Stimulated activated CD8-positive, alpha-beta memory T cell treated with anti-CD3 and anti-CD28 coated beads, Interleukin-7, amount 100 ng/mL, for 48 hours (primary cell): ENCODE results near the gene ZRANB2.

Experiments
- DNase-seq, 2 donors: peaks; one replicate each; pipeline ENCODE4 v3.0.0-alpha.2; 2020; ENCODE audit warnings: low read depth in 1 of 2; ENCODE audit errors: extremely low read depth in 1 of 2

ZRANB2 gene

GRCh38 chr1:71071720-71072119 is 9.1 kb downstream of the ZRANB2 start:
- no peak for DNase-seq

- no peak for DNase-seq
These were observed 12.3 kb downstream of the ZRANB2 start for GRCh38 chr1:71068325-71069240.

- DNase-seq: no peak
These were observed 26.0 kb downstream of the ZRANB2 start for GRCh38 chr1:71054791-71055190.

- no peak for DNase-seq
These were observed 26.5 kb downstream of the ZRANB2 start for GRCh38 chr1:71054281-71054731.

- no peak for DNase-seq
These were observed 27.1 kb downstream of the ZRANB2 start for GRCh38 chr1:71053758-71054157.

- no peak for DNase-seq
These were observed 27.7 kb downstream of the ZRANB2 start for GRCh38 chr1:71053146-71053545.

GRCh38 chr1:71049951-71050598 is 30.8 kb downstream of the ZRANB2 start:
- DNase-seq: no peak

GRCh38 chr1:71047635-71048607 is 32.9 kb downstream of the ZRANB2 start, which contains the start of gene PTGER3:
Gene PTGER3 (minus strand): TSS chr1:71047816. CDS start chr1:71047577, 239 bp downstream.
- DNase-seq: peak in 1 of 2 donors; percentile 18

- DNase-seq: no peak
These were observed 33.8 kb downstream of the ZRANB2 start for GRCh38 chr1:71046891-71047634.

GRCh38 chr1:71045463-71046028 is 35.3 kb downstream of the ZRANB2 start:
- no peak for DNase-seq

- no peak for DNase-seq
These were observed 36.0 kb downstream of the ZRANB2 start for GRCh38 chr1:71044833-71045232.

GRCh38 chr1:71043065-71043464 is 37.8 kb downstream of the ZRANB2 start:
- no peak for DNase-seq

GRCh38 chr1:71041806-71042205 is 39.0 kb downstream of the ZRANB2 start:
- DNase-seq: no peak

- DNase-seq: no peak
These were observed 41.1 kb downstream of the ZRANB2 start for GRCh38 chr1:71039661-71040262.

GRCh38 chr1:71038942-71039341 is 41.9 kb downstream of the ZRANB2 start:
- DNase-seq: no peak

GRCh38 chr1:71037829-71038620 is 42.8 kb downstream of the ZRANB2 start:
- DNase-seq: no peak

- no peak for DNase-seq
These were observed 43.8 kb downstream of the ZRANB2 start for GRCh38 chr1:71037066-71037465.

GRCh38 chr1:71033136-71033535 is 47.7 kb downstream of the ZRANB2 start:
- DNase-seq: no peak

GRCh38 chr1:71031426-71031825 is 49.4 kb downstream of the ZRANB2 start:
- no peak for DNase-seq
